Measurements from ENCODE around the gene RPLP1. TPM values are rescaled to one million over a fixed set of nuclear protein-coding genes. Genes with fewer than 3 reads are reported as not detected.

RPLP1 gene
- total RNA-seq, 1 experiment from 2014 or later, result 2,621 TPM

- ChIA-PET CTCF (interaction anchor here (0.7 kb wide), 1 partner anchor 186 kb away, joined by 4 read pairs; no protein-coding TSS in a partner anchor), POLR2A (interaction anchor here (1.4 kb wide), 1 partner anchor 11 kb away, joined by 3 read pairs; no protein-coding TSS in a partner anchor)
- no peaks in the 10 kb centered on the region for H3K9me3 Mint-ChIP-seq (ENCODE audit: unreplicated experiment)
- no TSS peak for BruUV-seq (replicated peaks)
- H3K4me3 Mint-ChIP-seq (ENCODE audit: unreplicated experiment), result no peak overlapping the region
- no peak for DNase-seq (ENCODE audit: unreplicated experiment)
- H3K4me1 Mint-ChIP-seq (ENCODE audit: insufficient read depth, unreplicated experiment), result peaks cover 5% of the 10 kb centered on the region
- no peaks in the 10 kb centered on the region for H3K36me3 Mint-ChIP-seq (ENCODE audit: insufficient read depth, unreplicated experiment)
- no peak overlapping the region for H3K27ac Mint-ChIP-seq (ENCODE audit: low read depth, unreplicated experiment)
- no peaks in the 10 kb centered on the region for H3K27me3 Mint-ChIP-seq (ENCODE audit: insufficient read depth, unreplicated experiment)
- TF ChIP-seq CTCF (IDR thresholded peaks at IDR 0.05; ENCODE audit: unreplicated experiment), result no peak
- intact Hi-C loops (cut with micrococcal nuclease), result no loop called here
Measured at GRCh38 chr15:69499521-69500211, 47.0 kb downstream of the RPLP1 start.

- Mint-ChIP-seq H3K27me3 (ENCODE audit: insufficient read depth, unreplicated experiment) (no peaks in the 10 kb centered on the region), H3K36me3 (ENCODE audit: insufficient read depth, unreplicated experiment) (no peaks in the 10 kb centered on the region), H3K4me3 (ENCODE audit: unreplicated experiment) (no peak overlapping the region), H3K4me1 (ENCODE audit: insufficient read depth, unreplicated experiment) (peaks cover 5% of the 10 kb centered on the region), H3K9me3 (ENCODE audit: unreplicated experiment) (no peaks in the 10 kb centered on the region), H3K27ac (ENCODE audit: low read depth, unreplicated experiment) (no peak overlapping the region)
- ChIA-PET POLR2A (interaction anchor here (1.4 kb wide), 1 partner anchor 10 kb away, joined by 3 read pairs; no protein-coding TSS in a partner anchor), CTCF (interaction anchor here (0.6 to 0.7 kb wide), 2 partner anchors 185 to 261 kb away, joined by 3 to 4 read pairs; no protein-coding TSS in a partner anchor)
- intact Hi-C loops (cut with micrococcal nuclease), result no loop called here
- no peak for DNase-seq (ENCODE audit: unreplicated experiment)
- TF ChIP-seq CTCF (IDR thresholded peaks at IDR 0.05; ENCODE audit: unreplicated experiment), result no peak
- BruUV-seq (replicated peaks), result no TSS peak
Measured at GRCh38 chr15:69500339-69500738, 47.7 kb downstream of the RPLP1 start.

DNA sequence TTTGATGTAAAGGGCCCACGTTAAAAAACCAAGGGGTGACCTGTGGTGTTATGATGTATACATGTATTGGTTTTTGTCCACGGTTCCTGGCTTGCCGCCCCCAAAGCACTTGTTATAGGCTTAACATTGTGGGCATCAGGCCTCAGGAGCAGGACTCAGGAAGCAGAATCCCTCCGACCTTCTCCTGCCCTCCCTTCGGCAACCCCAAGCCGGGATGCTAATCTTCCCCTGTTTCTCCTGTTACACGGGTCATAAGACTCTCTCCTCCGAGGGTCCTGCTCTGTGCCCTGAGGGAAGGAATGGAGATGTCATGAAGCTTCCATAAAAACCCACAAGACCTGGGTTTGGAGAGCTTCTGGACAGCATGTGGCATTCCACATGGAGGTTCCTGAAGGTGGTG is 48.8 kb downstream of the RPLP1 start:
- no peak for DNase-seq (ENCODE audit: unreplicated experiment)
- ChIA-PET POLR2A (no interaction called here), CTCF (interaction anchor here (0.5 kb wide), 1 partner anchor 20 kb away, joined by 3 read pairs; no protein-coding TSS in a partner anchor)
- Mint-ChIP-seq H3K27me3 (ENCODE audit: insufficient read depth, unreplicated experiment) (no peaks in the 10 kb centered on the region), H3K4me1 (ENCODE audit: insufficient read depth, unreplicated experiment) (peaks cover 3% of the 10 kb centered on the region), H3K4me3 (ENCODE audit: unreplicated experiment) (no peak overlapping the region), H3K36me3 (ENCODE audit: insufficient read depth, unreplicated experiment) (no peaks in the 10 kb centered on the region), H3K9me3 (ENCODE audit: unreplicated experiment) (no peaks in the 10 kb centered on the region), H3K27ac (ENCODE audit: low read depth, unreplicated experiment) (no peak overlapping the region)
- no TSS peak for BruUV-seq (replicated peaks)
- intact Hi-C loops (cut with micrococcal nuclease), result no loop called here
- TF ChIP-seq CTCF (IDR thresholded peaks at IDR 0.05; ENCODE audit: unreplicated experiment), result no peak

DNA sequence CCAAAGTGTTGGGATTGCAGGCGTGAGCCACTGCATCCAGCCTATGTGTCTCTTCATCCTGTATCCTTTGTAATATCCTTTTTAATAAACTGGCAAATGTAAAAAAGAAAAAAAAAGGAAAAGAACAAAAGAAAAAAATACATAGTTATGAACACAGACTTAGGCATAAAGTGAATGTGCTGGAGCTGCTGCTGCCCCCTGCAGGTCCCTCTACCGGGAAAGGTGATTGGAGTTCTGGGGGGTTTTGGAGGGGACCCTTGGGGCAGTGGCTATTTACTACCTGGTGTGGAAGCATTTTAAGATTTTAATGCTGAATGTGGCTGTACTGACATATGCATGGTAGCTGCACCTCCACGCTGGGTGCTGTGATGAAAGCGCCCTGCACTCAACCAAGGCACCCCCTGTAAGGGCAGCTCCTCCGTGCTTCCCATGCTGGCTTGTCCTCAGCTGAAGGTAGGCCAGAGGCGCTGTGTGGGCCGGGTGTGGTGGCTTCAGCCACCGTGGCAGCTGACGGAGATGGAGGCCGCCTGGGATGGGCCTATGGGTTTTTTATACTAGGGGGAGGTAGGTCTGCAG is 49.9 kb downstream of the RPLP1 start:
- DNase-seq (ENCODE audit: unreplicated experiment), result no peak
- no TSS peak for BruUV-seq (replicated peaks)
- Mint-ChIP-seq H3K9me3 (ENCODE audit: unreplicated experiment) (no peaks in the 10 kb centered on the region), H3K27me3 (ENCODE audit: insufficient read depth, unreplicated experiment) (no peaks in the 10 kb centered on the region), H3K27ac (ENCODE audit: low read depth, unreplicated experiment) (no peak overlapping the region), H3K4me3 (ENCODE audit: unreplicated experiment) (no peak overlapping the region), H3K36me3 (ENCODE audit: insufficient read depth, unreplicated experiment) (no peaks in the 10 kb centered on the region), H3K4me1 (ENCODE audit: insufficient read depth, unreplicated experiment) (no peaks in the 10 kb centered on the region)
- CTCF ChIA-PET, result interaction anchor here (0.6 to 1.2 kb wide), 5 partner anchors 10 to 985 kb away, joined by 3 to 4 read pairs (median 3); no protein-coding TSS in a partner anchor
- POLR2A ChIA-PET, result interaction anchor here (0.6 to 0.9 kb wide), 3 partner anchors 17 to 972 kb away, joined by 3 to 4 read pairs (median 3); no protein-coding TSS in a partner anchor
- intact Hi-C loops (cut with micrococcal nuclease), result no loop called here
- TF ChIP-seq CTCF (IDR thresholded peaks at IDR 0.05; ENCODE audit: unreplicated experiment), result no peak
